Stomach smooth muscle (tissue), 2 donors: ENCODE data around the gene TFCP2L1.
"Not testable (repeated sequence)": the region's sequence is repeated elsewhere in the genome, so short reads cannot be mapped to it uniquely, and the experiment has no call there.

ENCODE experiments used
- H3K27ac ChIP-seq: one replicate; pipeline ENCODE4 v1.7.0; 2013; ENCODE audit warnings: mild to moderate bottlenecking, low read length, inconsistent platforms
- H3K27me3 ChIP-seq, 2 donors: one replicate each; pipeline ENCODE4 v1.7.0; 2013; ENCODE audit warnings: low read length in 2 of 2; ENCODE audit not compliant: insufficient read depth in 2 of 2, control insufficient read depth in 1 of 2
- H3K36me3 ChIP-seq, 2 donors: one replicate each; pipeline ENCODE4 v1.7.0; 2013; ENCODE audit warnings: low read length in 2 of 2; ENCODE audit not compliant: control insufficient read depth in 2 of 2, insufficient read depth in 2 of 2
- H3K4me1 ChIP-seq: one replicate; pipeline ENCODE4 v1.7.0; 2013; ENCODE audit warnings: low read length; ENCODE audit not compliant: control insufficient read depth, insufficient read depth
- H3K4me3 ChIP-seq, 2 donors: one replicate each; pipeline ENCODE4 v1.7.0; 2013; ENCODE audit warnings: low read length in 2 of 2
- H3K9ac ChIP-seq, 2 donors: one replicate each; pipeline ENCODE4 v1.7.0; 2013; ENCODE audit warnings: low read length in 2 of 2, mild to moderate bottlenecking in 1 of 2
- H3K9me3 ChIP-seq, 2 donors: one replicate each; pipeline ENCODE4 v1.7.0; 2013; ENCODE audit warnings: low read length in 2 of 2; ENCODE audit not compliant: control insufficient read depth in 2 of 2
- donor health status: healthy.
- donor health status: Pancreatic carcinoma.

Gene TFCP2L1

DNA sequence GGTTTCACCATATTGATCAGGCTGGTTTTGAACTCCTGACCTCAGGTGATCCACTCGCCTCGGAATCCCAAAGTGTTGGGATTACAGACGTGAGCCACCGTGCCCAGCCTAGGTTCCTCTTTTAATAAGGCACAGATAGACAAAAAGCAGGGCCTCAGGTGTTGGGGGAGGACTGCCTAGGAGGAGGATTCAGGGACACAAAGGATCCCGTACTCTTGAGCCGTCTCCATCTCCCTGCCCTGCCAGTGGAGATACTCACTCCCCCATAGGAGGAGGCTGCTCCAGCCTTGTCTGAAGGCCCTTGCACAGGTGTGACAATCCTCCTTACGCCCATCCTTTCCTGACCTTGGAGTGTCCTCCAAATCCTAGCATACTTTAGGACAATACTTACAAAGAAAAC, 32.0 kb upstream of the TFCP2L1 start:
- no peaks in the 10 kb centered on the region for H3K27me3 ChIP-seq
- no peak overlapping the region for H3K27ac ChIP-seq

DNA sequence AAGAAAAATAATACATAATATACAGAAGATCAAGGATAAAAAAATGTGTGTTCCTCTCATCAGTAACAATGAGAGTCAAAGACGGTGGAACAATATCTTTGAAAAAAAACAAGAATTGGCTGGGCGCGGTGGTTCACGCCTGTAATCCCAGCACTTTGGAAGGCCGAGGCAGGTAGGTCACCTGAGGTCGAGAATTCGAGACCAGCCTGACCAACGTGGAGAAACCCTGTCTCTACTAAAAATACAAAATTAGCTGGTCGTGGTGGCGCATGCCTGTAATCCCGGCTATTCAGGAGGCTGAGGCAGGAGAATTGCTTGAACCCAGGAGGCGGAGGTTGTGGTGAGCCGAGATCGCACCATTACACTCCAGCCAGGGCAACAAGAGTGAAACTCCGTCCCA, 28.7 kb upstream of the TFCP2L1 start:
- H3K27ac ChIP-seq, H3K9me3 ChIP-seq, H3K36me3 ChIP-seq, H3K27me3 ChIP-seq, H3K4me3 ChIP-seq, H3K4me1 ChIP-seq, H3K9ac ChIP-seq: not testable (repeated sequence)

More for the DNA sequence above, 32.0 kb upstream of the TFCP2L1 start:
- no peaks in the 10 kb centered on the region for H3K4me1 ChIP-seq
- no peak overlapping the region for H3K9ac ChIP-seq
- no peaks in the 10 kb centered on the region for H3K36me3 ChIP-seq
- H3K9me3 ChIP-seq = no peaks in the 10 kb centered on the region
- H3K4me3 ChIP-seq = no peak overlapping the region

DNA sequence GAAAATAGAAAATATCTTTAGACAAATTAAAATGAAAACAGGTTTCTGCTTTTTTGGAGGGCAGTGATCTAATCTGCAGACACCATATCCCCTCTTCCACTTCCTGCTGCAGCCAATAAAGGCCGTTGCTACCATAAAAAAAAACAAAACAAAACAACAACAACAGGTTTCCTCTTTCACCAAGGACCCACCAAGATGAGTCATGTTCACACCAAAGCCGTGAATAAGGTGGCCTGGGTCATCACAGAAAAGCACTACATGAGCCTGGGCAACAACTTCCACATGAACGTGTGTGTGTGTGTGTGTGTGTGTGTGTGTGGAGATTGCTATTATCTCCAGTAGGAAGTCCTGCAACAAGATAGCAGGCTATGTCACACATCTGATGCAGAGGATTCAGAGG, 24.8 kb upstream of the TFCP2L1 start:
- no peaks in the 10 kb centered on the region for H3K36me3 ChIP-seq
- no peaks in the 10 kb centered on the region for H3K9me3 ChIP-seq
- H3K9ac ChIP-seq = no peak overlapping the region
- no peaks in the 10 kb centered on the region for H3K4me1 ChIP-seq
- H3K4me3 ChIP-seq = no peak overlapping the region
- no peaks in the 10 kb centered on the region for H3K27me3 ChIP-seq
- no peak overlapping the region for H3K27ac ChIP-seq

DNA sequence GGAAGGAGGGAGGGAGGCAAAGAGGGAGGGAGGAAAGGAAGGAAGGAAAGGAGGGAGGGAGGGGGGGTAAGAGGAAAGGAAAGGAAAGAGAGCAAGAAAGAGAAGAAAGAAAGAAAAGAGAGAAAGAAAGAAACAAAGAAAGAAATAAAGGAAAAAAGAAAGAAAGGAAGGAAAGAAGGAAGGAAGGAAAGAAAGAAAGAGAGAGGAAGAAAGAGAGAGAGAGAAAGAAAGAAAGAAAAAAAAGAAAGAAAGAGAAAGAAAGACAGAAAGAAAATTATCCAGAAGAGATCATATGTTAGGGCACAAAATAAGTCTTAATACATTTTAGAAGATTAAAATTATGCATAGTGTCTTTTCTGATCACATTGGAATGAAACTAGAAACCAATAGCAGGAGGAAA, 24.3 kb upstream of the TFCP2L1 start:
- Histone ChIP-seq H3K4me3 (no peak overlapping the region), H3K36me3 (no peaks in the 10 kb centered on the region), H3K27me3 (no peaks in the 10 kb centered on the region), H3K27ac (no peak overlapping the region), H3K9me3 (no peaks in the 10 kb centered on the region), H3K4me1 (no peaks in the 10 kb centered on the region), H3K9ac (no peak overlapping the region)

DNA sequence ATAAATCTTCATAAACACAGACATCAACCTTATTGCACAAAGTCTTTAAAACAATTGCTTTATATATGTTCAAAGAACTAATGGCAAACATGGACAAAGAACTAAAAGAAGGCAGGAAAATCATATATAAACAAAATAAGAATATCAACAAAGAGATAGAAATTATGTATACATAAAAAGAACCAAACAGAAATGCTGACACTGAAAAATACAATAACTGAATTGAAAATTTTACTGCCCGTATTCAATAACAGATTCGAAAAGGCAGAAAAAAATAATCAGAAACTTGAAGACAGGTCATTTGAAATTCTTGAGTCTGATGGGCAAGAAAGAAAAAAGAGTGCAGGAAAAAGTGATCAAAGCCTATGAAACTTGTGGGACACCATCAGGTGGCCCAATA, 22.0 kb upstream of the TFCP2L1 start:
- H3K27me3 ChIP-seq = peaks cover 0 to 4% of the 10 kb centered on the region in 2 donors
- no peaks in the 10 kb centered on the region for H3K4me1 ChIP-seq
- no peaks in the 10 kb centered on the region for H3K36me3 ChIP-seq
- no peak overlapping the region for H3K27ac ChIP-seq
- H3K4me3 ChIP-seq = no peak overlapping the region
- no peak overlapping the region for H3K9ac ChIP-seq
- H3K9me3 ChIP-seq = no peaks in the 10 kb centered on the region

DNA sequence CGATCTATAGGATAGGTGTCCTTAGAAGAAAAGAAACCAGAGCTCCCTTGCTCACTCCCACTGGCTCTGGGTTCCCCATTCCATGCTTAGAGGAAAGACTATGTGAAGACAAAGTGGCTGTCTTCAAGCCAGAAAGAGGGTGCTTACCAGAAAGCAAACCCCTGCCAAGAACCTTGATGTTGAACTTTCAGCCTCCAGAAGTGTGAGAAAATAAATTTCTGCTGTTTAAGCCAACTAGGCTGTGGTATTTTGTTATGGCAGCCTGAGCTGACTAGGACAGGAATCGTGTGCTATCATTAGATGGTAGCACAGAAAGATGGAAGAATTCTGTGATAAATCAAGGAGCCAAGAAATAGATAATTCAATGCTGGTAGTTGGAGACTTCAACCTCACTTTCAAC, 19.9 kb upstream of the TFCP2L1 start:
- Histone ChIP-seq H3K9ac (no peak overlapping the region), H3K27me3 (peaks cover 0 to 4% of the 10 kb centered on the region in 2 donors), H3K4me3 (no peak overlapping the region), H3K27ac (no peak overlapping the region), H3K9me3 (peaks cover 0 to 3% of the 10 kb centered on the region in 2 donors), H3K36me3 (no peaks in the 10 kb centered on the region), H3K4me1 (no peaks in the 10 kb centered on the region)

DNA sequence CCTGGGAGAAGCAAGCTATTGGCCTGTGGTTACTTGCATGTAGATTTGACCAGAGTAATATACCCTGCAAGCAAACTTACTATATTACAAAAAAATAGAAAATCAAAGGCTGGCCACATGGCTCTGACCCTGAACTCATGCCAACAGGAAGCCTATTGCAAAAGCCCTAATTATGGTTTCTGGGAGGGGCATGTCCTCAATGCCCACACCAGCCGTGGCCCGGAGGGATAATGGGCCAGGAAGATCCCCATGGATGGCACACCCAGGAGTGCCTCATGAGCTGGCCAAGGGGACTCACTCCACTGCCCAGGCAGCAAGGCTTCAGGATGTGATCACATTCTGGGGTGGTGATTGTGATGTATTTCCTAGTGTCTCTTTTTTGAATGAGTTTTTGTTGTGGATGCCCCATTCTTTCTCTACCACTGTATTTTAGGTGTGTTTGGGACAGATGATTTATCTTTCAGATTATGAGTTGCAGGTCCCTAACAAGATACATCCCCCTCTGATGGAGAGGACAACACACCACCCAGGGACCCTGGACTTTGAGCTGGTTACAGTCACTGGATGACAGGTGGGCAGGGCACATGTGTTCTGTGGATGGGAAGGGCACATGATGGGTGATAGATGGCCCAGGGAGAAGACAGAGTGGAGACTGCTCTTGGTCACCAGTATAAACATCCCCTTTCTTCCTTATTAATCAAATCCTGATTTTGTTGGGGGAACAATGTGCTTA, 18.7 kb upstream of the TFCP2L1 start:
- Histone ChIP-seq H3K9me3 (peaks cover 0 to 3% of the 10 kb centered on the region in 2 donors), H3K27me3 (peaks cover 0 to 4% of the 10 kb centered on the region in 2 donors), H3K4me1 (no peaks in the 10 kb centered on the region), H3K4me3 (no peak overlapping the region), H3K9ac (no peak overlapping the region), H3K36me3 (no peaks in the 10 kb centered on the region), H3K27ac (no peak overlapping the region)

DNA sequence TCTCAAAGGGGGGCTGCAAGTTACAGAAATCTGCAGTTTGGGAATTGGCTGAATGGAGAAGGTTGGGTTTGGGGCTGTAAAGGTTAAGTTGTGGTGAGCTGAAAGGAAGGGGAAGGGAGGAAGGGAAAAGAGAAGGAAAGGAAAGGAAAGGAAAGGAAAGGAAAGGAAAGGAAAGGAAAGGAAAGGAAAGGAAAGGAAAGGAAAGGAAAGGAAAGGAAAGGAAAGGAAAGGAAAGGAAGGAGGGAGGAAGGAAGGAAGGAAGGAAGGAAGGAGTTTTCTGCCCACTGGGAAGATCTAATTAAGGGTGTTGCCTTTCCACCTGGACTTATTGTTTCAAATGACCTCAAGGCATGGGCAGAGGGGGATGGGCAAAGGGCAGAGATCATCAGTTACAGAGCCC, 16.2 kb upstream of the TFCP2L1 start:
- H3K4me3 ChIP-seq, H3K9me3 ChIP-seq, H3K27ac ChIP-seq, H3K36me3 ChIP-seq, H3K9ac ChIP-seq, H3K27me3 ChIP-seq, H3K4me1 ChIP-seq: not testable (repeated sequence)

DNA sequence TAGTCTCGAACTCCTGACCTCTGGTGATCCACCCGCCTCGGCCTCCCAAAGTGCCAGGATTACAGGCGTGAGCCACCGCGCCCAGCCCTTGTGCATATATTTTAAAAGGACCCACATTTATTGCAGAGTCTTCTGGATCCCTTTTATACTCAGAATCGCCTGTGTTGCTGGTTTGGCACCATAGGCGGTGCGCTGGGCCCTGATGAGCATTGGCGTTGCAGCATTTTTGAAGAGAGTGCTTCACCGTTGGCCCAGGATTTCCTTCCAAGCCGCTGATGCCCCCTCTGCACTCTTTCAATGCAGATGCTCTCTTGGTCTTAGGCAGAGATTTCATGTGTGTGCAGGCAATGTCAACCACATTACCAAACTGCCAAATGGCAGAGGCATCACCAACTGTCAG, 13.5 kb upstream of the TFCP2L1 start:
- peaks cover 0 to 3% of the 10 kb centered on the region in 2 donors for H3K9me3 ChIP-seq
- H3K36me3 ChIP-seq = no peaks in the 10 kb centered on the region
- H3K27ac ChIP-seq = no peak overlapping the region
- peaks cover 0 to 2% of the 10 kb centered on the region in 2 donors for H3K27me3 ChIP-seq
- no peak overlapping the region for H3K4me3 ChIP-seq
- H3K4me1 ChIP-seq = no peaks in the 10 kb centered on the region
- H3K9ac ChIP-seq = no peak overlapping the region

DNA sequence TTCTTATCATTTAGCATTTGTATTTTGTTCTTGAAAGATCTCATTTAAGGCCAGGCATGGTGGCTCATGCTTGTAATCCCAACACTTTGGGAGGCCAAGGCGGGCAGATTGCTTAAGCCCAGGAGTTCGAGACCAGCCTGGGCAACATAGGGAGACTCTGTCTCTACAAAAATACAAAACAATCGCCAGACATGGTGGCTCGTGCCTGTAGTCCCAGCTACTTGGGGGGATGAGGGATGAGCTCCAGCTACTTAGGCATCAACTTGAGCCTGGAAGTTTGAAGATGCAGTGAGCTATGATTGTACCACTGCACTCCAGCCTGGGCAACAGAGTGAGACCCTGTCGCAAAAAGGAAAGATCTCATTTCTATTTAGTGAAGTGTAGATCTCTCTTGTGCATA, 12.9 kb upstream of the TFCP2L1 start:
- H3K4me1 ChIP-seq, H3K27me3 ChIP-seq, H3K9ac ChIP-seq, H3K36me3 ChIP-seq, H3K27ac ChIP-seq, H3K9me3 ChIP-seq, H3K4me3 ChIP-seq: not testable (repeated sequence)

DNA sequence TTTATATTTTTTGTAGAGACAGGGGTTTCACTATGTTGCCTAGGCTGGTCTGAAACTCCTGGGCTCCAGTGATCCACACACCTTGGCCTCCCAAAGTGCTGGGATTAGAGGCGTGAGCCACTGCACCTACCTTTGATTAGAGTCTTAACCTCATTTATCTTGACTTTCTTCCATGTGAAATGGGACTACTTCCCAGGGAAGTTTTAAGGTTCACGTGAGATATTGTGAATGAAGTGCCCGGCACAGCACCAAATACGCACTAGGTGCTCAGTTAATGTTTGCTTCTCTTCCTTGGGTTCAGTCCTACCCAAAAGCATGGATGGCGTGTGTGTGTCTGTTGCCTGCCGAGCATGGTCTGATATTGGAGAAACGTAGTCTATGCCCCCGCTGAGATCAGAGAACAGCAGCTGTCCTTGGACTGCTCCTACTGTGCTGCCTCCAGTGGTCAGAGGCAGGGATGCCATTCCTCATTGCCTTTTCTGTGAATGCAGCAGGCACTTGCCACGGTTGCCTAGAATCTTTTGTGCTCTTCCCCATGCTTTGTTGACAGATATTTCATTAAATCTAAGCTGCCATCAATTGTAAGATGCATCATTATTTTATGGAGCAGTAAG, 12.3 kb upstream of the TFCP2L1 start:
- Histone ChIP-seq H3K9me3 (peaks cover 0 to 3% of the 10 kb centered on the region in 2 donors), H3K4me1 (no peaks in the 10 kb centered on the region), H3K27me3 (peaks cover 0 to 2% of the 10 kb centered on the region in 2 donors)

More for the DNA sequence above, 12.3 kb upstream of the TFCP2L1 start:
- Histone ChIP-seq H3K4me3 (no peak overlapping the region), H3K27ac (no peak overlapping the region), H3K9ac (no peak overlapping the region), H3K36me3 (no peaks in the 10 kb centered on the region)
